Neutrophil (primary cell): ENCODE results near the gene IFNG.
"Not testable (repeated sequence)": the region's sequence is repeated elsewhere in the genome, so short reads cannot be mapped to it uniquely, and the experiment has no call there.

ENCODE experiments used
- H3K27ac ChIP-seq: fragments of 200-600 bp; sonication (generic); 2 replicates; pipeline ENCODE4 v1.5.1; 2016; ENCODE audit warnings: mild to moderate bottlenecking, moderate library complexity
- H3K27me3 ChIP-seq: fragments of 200-600 bp; sonication (generic); 2 replicates; pipeline ENCODE4 v1.6.0; 2016; ENCODE audit warnings: mild to moderate bottlenecking
- H3K36me3 ChIP-seq: fragments of 200-600 bp; sonication (generic); 2 replicates; pipeline ENCODE4 v1.5.1; 2017
- H3K4me1 ChIP-seq, 2 experiments: fragments of 200-600 bp in 1 of 2; sonication (generic) in 1 of 2; 1 replicate in 1 of 2; 2 replicates in 1 of 2; pipeline versions ENCODE4 v1.5.1 to v1.6.1; 2013 to 2016; ENCODE audit warnings: low read depth in 1 of 2, low read length in 1 of 2, mild to moderate bottlenecking in 1 of 2, moderate library complexity in 1 of 2; ENCODE audit not compliant: control insufficient read depth in 1 of 2, insufficient read depth in 1 of 2
- H3K4me3 ChIP-seq, 2 experiments: fragments of 200-600 bp in 1 of 2; sonication (generic) in 1 of 2; 1 replicate in 1 of 2; 2 replicates in 1 of 2; pipeline ENCODE4 v1.5.1; 2013 to 2016; ENCODE audit warnings: low read depth in 1 of 2, low read length in 1 of 2, mild to moderate bottlenecking in 1 of 2, moderate library complexity in 1 of 2
- H3K9me3 ChIP-seq: fragments of 200-600 bp; sonication (generic); 2 replicates; pipeline ENCODE4 v1.5.1; 2016
- CTCF ChIP-seq: fragments of 200-600 bp; sonication (generic); IDR thresholded peaks from 2 replicates; pipeline ENCODE4 v1.5.1; 2016; ENCODE audit warnings: antibody characterized with exemption

The IFNG gene

GRCh38 chr12:68159681-68160304 lies at the start of gene IFNG:
Gene IFNG (minus strand): TSS chr12:68159740. CDS start chr12:68159615, 125 bp downstream.
- H3K27ac ChIP-seq, result no peak within 1 kb of the TSS
- no peaks in the 10 kb centered on the region for H3K9me3 ChIP-seq
- TF ChIP-seq CTCF, result no peak

GRCh38 chr12:68209048-68209728 lies 49.6 kb upstream of the IFNG start:
- not testable (repeated sequence) for H3K4me3 ChIP-seq, H3K36me3 ChIP-seq, H3K27ac ChIP-seq, H3K4me1 ChIP-seq, H3K9me3 ChIP-seq
- peaks cover 34% of the 10 kb centered on the region for H3K27me3 ChIP-seq

More at GRCh38 chr12:68159681-68160304, at the start of gene IFNG:
- peaks cover 29% of the 10 kb centered on the region for H3K27me3 ChIP-seq
- H3K4me1 ChIP-seq, result peaks cover 0 to 4% of the 10 kb centered on the region in 2 experiments
- no peaks in the 10 kb centered on the region for H3K36me3 ChIP-seq
- no peak within 1 kb of the TSS for H3K4me3 ChIP-seq

GRCh38 chr12:68207276-68207675 lies 47.7 kb upstream of the IFNG start:
- Histone ChIP-seq H3K4me1 (no peaks in the 10 kb centered on the region), H3K36me3 (no peaks in the 10 kb centered on the region), H3K9me3 (no peaks in the 10 kb centered on the region), H3K27ac (no peak overlapping the region), H3K27me3 (peaks cover 23% of the 10 kb centered on the region), H3K4me3 (no peak overlapping the region)
- TF ChIP-seq CTCF, result no peak

- Histone ChIP-seq H3K27me3 (peaks cover 23% of the 10 kb centered on the region), H3K4me3 (no peak overlapping the region), H3K9me3 (no peaks in the 10 kb centered on the region), H3K36me3 (no peaks in the 10 kb centered on the region), H3K27ac (no peak overlapping the region), H3K4me1 (no peaks in the 10 kb centered on the region)
- no peak for TF ChIP-seq CTCF
These were observed 46.9 kb upstream of the IFNG start for GRCh38 chr12:68206446-68206845.

- Histone ChIP-seq H3K27me3 (peaks cover 23% of the 10 kb centered on the region), H3K27ac (no peak overlapping the region), H3K4me1 (no peaks in the 10 kb centered on the region), H3K36me3 (no peaks in the 10 kb centered on the region), H3K4me3 (no peak overlapping the region), H3K9me3 (no peaks in the 10 kb centered on the region)
- TF ChIP-seq CTCF, result no peak
These were observed 43.9 kb upstream of the IFNG start for GRCh38 chr12:68203460-68203875.

- H3K4me1 ChIP-seq, result no peaks in the 10 kb centered on the region
- no peaks in the 10 kb centered on the region for H3K9me3 ChIP-seq
- TF ChIP-seq CTCF, result no peak
- H3K27me3 ChIP-seq, result peaks cover 34% of the 10 kb centered on the region
- H3K36me3 ChIP-seq, result no peaks in the 10 kb centered on the region
- no peak overlapping the region for H3K4me3 ChIP-seq
- H3K27ac ChIP-seq, result no peak overlapping the region
These were observed 41.3 kb upstream of the IFNG start for GRCh38 chr12:68200854-68201253.
